Memory B cell (primary cell): ENCODE results near the gene LSS.
A peak's percentile ranks its signal among the peaks of the same experiment; 100 is the strongest.
"Not testable (repeated sequence)": the region's sequence is repeated elsewhere in the genome, so short reads cannot be mapped to it uniquely, and the experiment has no call there.

ENCODE experiments used
- ATAC-seq: fragments of 150-1000 bp; cut with Tn5 transposase; 2 replicates; pipeline ENCODE4 v1.10.0; 2021; ENCODE audit warnings: low read depth, mild to moderate bottlenecking, moderate library complexity
- DNase-seq, 2 donors: peaks; one replicate each; pipeline ENCODE4 v3.0.0; 2022; ENCODE audit warnings: low spot score in 2 of 2
- H3K27ac Mint-ChIP-seq: one replicate; pipeline ENCODE4 v1.8.0; 2022; ENCODE audit warnings: mild to moderate bottlenecking, moderate library complexity, mixed read lengths
- H3K27me3 Mint-ChIP-seq: one replicate; pipeline ENCODE4 v1.8.0; 2022; ENCODE audit warnings: mixed read lengths
- H3K36me3 Mint-ChIP-seq: one replicate; pipeline ENCODE4 v1.8.0; 2022; ENCODE audit warnings: mild to moderate bottlenecking, mixed read lengths
- H3K4me1 Mint-ChIP-seq: one replicate; pipeline ENCODE4 v1.8.0; 2022; ENCODE audit warnings: mixed read lengths
- H3K4me3 Mint-ChIP-seq: one replicate; pipeline ENCODE4 v1.8.0; 2022; ENCODE audit warnings: mild to moderate bottlenecking, moderate library complexity, mixed read lengths
- H3K9me3 Mint-ChIP-seq: one replicate; pipeline ENCODE4 v1.8.0; 2022; ENCODE audit warnings: mixed read lengths

The LSS gene

GRCh38 chr21:46208761-46209721 is 19.5 kb downstream of the LSS start:
- no peak for DNase-seq
- no peak overlapping the region for H3K27ac Mint-ChIP-seq
- H3K4me3 Mint-ChIP-seq, result no peak overlapping the region
- H3K4me1 Mint-ChIP-seq, result no peaks in the 10 kb centered on the region
- H3K27me3 Mint-ChIP-seq, result no peaks in the 10 kb centered on the region
- peaks cover 12% of the 10 kb centered on the region for H3K36me3 Mint-ChIP-seq
- no peak for ATAC-seq
- H3K9me3 Mint-ChIP-seq, result no peaks in the 10 kb centered on the region

DNA sequence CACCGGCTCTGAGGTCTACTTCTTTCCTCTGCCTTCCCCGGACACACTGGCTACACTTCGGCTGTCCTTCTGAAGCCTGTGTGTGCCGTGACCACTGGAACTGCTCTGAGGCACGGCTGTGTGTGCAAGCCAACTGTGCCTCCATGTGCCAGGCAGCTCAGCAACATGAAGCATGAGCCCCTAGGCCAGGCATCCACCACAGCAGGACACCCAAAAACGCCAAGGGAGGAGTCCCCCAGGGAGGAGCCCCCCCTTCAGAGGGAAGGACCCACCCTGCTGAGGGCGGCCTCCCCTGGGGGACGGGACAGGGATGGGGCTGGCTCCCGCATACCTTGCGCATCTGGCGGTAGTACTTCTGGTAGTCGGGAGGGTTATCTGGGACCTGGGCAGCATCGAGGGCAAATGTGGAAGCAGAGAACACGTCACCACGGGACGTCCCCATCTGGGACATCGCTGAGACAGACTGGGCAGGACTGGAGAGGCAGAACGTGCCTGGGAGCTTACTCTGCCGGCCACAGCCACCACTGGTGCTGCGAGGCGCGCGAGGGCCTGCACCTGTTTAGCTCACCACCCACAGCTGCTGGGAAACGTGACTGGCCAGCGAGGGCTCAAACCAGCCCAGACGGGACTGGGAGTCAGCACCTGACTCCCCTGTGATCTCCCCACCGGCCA is 20.5 kb downstream of the LSS start:
- no peak overlapping the region for H3K27ac Mint-ChIP-seq
- no peaks in the 10 kb centered on the region for H3K4me1 Mint-ChIP-seq
- no peaks in the 10 kb centered on the region for H3K27me3 Mint-ChIP-seq
- H3K36me3 Mint-ChIP-seq, result peaks cover 12% of the 10 kb centered on the region
- no peak overlapping the region for H3K4me3 Mint-ChIP-seq
- no peaks in the 10 kb centered on the region for H3K9me3 Mint-ChIP-seq
- no peak for ATAC-seq
- no peak for DNase-seq

GRCh38 chr21:46207006-46207919 is 21.3 kb downstream of the LSS start:
- DNase-seq (no peak), ATAC-seq (no peak)
- Mint-ChIP-seq H3K36me3 (peaks cover 14% of the 10 kb centered on the region), H3K4me3 (no peak overlapping the region), H3K9me3 (no peaks in the 10 kb centered on the region), H3K4me1 (no peaks in the 10 kb centered on the region), H3K27ac (no peak overlapping the region), H3K27me3 (no peaks in the 10 kb centered on the region)

DNA sequence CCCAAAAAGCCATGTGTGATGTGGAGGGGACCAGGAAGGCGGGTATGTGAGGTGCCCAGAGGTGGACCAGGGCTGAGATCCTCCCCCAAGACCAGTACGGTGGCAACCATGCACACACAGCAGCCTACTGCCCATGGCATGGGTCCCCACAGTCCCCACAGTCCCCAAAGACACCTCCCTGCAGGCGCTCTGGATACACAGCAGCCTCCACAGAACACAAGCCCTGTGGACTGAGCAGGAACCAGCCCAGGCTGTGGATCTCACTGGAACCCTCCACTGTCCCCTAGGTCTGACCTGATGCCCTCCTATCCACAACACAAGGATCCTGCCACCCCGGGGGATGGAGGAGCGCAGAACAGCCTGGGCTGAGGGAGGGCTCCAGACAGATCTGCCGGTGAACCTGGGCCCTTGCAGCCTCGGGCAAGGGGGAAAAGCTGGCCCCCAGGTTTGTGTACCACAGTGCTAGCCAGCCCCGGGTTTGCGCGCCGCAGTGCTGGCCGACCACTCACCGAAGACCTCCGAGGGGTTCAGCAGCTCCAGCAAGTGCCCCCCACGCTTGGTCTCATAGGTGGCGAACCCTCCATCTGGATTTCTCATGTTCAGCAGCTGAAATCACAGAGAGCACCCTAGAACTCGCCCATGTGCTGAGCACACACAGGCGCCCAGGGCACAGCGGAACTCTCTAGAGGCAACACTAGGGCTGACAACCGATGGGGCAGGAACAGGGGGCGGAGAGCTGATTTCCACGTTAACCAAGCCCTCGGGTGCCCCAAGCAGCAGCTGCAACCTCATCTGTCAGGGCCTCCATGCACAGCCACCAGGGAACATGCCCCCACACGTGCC is 22.2 kb downstream of the LSS start:
- H3K4me1 Mint-ChIP-seq, result no peaks in the 10 kb centered on the region
- no peak for ATAC-seq

DNA sequence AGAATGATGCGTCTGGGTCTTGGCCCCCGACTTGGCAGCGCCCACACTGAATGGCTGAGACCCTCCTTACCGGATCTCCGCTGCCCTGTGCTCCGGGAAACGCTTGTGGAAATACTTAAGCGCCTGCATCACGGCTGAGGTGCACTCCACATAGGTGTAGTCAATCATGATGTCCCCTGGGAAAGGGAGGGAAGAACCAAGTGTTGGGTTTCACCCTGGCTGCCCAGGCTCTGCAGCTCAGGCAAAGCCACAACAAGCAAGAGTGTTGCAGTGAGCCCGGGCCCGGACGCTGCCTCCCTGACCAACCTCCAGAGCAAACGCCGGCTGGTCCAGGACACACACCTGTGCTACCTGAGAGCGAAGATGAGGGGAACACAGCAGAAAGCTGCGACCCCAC is 22.8 kb downstream of the LSS start:
- no peak overlapping the region for H3K27ac Mint-ChIP-seq
- no peaks in the 10 kb centered on the region for H3K27me3 Mint-ChIP-seq
- H3K4me1 Mint-ChIP-seq, result no peaks in the 10 kb centered on the region
- H3K9me3 Mint-ChIP-seq, result no peaks in the 10 kb centered on the region
- no peak overlapping the region for H3K4me3 Mint-ChIP-seq
- no peak for ATAC-seq
- no peak for DNase-seq
- peaks cover 16% of the 10 kb centered on the region for H3K36me3 Mint-ChIP-seq

More for the DNA sequence above, 22.2 kb downstream of the LSS start:
- Mint-ChIP-seq H3K9me3 (no peaks in the 10 kb centered on the region), H3K4me3 (no peak overlapping the region), H3K27ac (no peak overlapping the region), H3K36me3 (peaks cover 14% of the 10 kb centered on the region), H3K27me3 (no peaks in the 10 kb centered on the region)
- no peak for DNase-seq

DNA sequence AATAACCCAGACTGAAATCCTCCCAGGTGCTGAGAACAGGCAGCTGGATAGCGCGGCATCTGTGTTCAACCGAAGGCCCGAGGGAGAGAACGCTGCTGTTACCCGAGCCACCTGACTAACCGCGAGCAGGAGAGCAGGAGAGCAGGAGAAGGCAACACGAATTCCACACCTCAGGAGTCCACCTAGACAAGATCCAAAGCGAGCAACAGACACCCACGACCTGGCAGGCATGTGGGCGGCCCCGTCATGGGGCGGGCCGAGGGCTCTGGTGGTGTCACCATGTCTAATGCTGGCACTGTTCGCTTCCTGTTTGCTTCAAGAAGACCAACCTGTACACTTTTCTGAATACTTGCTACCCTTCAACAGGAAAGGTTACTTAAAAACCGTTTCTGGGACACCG is 23.4 kb downstream of the LSS start:
- Mint-ChIP-seq H3K9me3 (no peaks in the 10 kb centered on the region), H3K4me3 (no peak overlapping the region), H3K27me3 (no peaks in the 10 kb centered on the region), H3K36me3 (peaks cover 19% of the 10 kb centered on the region), H3K4me1 (no peaks in the 10 kb centered on the region), H3K27ac (peak overlapping the region; percentile 47)
- ATAC-seq (no peak), DNase-seq (no peak)

GRCh38 chr21:46203203-46203600 is 25.4 kb downstream of the LSS start:
- no peaks in the 10 kb centered on the region for H3K4me1 Mint-ChIP-seq
- H3K27me3 Mint-ChIP-seq, result no peaks in the 10 kb centered on the region
- DNase-seq (no peak), ATAC-seq (no peak)
- no peak overlapping the region for H3K27ac Mint-ChIP-seq
- peaks cover 32% of the 10 kb centered on the region for H3K36me3 Mint-ChIP-seq
- no peaks in the 10 kb centered on the region for H3K9me3 Mint-ChIP-seq
- no peak overlapping the region for H3K4me3 Mint-ChIP-seq

DNA sequence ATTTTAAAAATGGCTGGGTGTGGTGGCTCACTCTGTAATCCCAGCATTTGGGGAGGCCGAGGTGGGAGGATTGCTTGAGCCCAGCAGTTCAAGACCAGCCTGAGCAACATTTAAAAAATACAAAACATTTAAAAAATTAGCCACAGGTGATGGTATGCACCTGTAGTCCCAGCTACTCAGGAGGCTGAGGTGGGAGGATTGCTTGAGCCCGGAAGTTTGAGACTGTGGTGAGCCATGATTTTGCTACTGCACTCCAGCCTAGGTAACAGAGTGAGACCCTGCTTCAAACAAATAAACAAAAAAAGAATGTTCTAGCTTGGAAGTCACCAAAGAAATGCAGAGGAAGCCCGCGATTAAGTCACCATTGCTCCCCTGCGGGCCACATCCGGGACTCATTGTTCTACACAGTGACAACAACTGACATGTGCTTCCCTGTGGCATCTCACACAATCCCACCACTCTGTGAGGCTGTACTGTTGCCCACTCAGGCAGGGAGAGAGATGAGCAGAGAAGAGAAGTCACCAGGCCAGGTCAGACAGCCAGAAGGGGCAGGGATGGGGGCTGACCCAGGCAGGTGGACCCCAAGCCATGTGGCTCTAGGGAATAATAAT is 25.9 kb downstream of the LSS start:
- no peaks in the 10 kb centered on the region for H3K9me3 Mint-ChIP-seq
- DNase-seq (no peak), ATAC-seq (no peak)
- no peak overlapping the region for H3K27ac Mint-ChIP-seq
- H3K27me3 Mint-ChIP-seq, result no peaks in the 10 kb centered on the region
- no peak overlapping the region for H3K4me3 Mint-ChIP-seq
- peaks cover 30% of the 10 kb centered on the region for H3K36me3 Mint-ChIP-seq
- no peaks in the 10 kb centered on the region for H3K4me1 Mint-ChIP-seq

DNA sequence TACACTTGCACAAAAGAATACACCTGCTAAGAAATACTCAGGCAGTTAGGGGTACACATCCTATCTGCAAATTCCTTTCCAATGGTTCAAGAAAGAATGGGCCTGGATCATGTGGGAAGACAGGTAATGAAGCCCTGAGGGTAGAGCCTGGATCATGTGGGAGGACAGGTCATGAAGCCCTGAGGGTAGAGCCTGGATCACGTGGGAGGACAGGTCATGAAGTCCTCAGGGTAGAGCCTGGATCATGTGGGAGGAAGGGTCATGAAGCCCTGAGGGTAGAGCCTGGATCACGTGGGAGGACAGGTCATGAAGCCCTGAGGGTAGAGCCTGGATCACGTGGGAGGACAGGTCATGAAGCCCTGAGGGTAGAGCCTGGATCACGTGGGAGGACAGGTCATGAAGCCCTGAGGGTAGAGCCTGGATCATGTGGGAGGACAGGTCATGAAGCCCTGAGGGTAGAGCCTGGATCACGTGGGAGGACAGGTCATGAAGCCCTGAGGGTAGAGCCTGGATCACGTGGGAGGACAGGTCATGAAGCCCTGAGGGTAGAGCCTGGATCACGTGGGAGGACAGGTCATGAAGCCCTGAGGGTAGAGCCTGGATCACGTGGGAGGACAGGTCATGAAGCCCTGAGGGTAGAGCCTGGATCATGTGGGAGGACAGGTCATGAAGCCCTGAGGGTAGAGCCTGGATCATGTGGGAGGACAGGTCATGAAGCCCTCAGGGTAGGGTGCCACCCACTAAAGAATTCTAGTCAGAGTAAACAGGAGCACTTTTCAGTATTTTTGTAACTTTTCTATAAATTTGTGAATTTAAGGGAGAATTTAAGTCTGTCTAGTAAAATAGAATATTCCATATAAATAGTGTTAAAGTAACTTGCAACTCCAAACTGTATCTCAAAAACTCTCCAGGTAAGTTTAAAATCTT is 27.4 kb downstream of the LSS start:
- H3K36me3 Mint-ChIP-seq, result peaks cover 36% of the 10 kb centered on the region
- H3K27ac Mint-ChIP-seq, result not testable (repeated sequence)

DNA sequence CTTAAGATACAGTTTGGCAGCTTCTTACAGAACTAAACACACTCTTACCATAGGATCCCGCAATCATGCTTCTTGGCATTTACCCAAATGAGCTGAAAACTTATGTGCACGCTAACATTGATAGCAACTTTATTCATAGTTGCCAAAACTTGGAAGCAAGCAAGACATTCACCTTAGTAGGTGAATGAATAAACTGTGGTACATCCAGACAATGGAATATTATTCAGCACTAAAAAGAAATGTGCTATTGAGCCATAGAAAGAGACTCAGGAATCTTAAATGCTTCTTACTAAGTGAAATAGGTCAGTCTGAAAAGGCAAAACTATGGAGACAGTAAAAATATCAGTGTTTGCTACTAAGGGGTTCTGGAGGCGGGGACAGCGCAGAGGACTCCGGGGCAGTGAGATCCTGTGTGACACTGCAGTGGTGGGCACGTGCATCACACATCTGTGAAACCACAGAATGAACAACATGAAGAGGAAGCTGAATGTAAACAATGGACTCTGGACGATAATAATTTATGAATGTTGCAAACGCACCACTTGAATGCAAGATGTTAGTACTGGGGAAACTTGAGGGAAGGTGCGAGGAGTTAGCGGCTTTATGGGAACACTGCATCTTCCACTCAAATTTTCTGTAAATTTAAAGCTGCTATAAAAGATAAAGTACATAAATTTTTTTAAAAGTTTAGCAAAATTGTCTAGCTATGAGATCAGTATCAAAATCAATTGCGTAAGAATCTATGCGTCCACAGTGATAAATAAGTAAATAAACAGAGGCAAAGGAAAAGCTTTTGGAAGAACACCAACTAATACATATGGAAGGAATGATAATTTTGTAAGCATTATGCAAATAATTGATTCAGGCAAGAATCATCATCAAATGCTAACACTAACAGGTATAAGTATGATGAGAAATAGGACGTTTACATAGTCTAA is 28.9 kb downstream of the LSS start:
- H3K4me1 Mint-ChIP-seq, result no peaks in the 10 kb centered on the region
- no peak for ATAC-seq
- no peak for DNase-seq
- no peaks in the 10 kb centered on the region for H3K9me3 Mint-ChIP-seq
- no peak overlapping the region for H3K27ac Mint-ChIP-seq
- no peaks in the 10 kb centered on the region for H3K27me3 Mint-ChIP-seq
- H3K4me3 Mint-ChIP-seq, result no peak overlapping the region
- H3K36me3 Mint-ChIP-seq, result peaks cover 34% of the 10 kb centered on the region

More for the DNA sequence above, 27.4 kb downstream of the LSS start:
- DNase-seq, H3K4me1 Mint-ChIP-seq, H3K9me3 Mint-ChIP-seq, H3K4me3 Mint-ChIP-seq, ATAC-seq, H3K27me3 Mint-ChIP-seq: not testable (repeated sequence)

GRCh38 chr21:46196733-46197132 is 31.8 kb downstream of the LSS start:
- Mint-ChIP-seq H3K4me3 (no peak overlapping the region), H3K27me3 (no peaks in the 10 kb centered on the region), H3K9me3 (no peaks in the 10 kb centered on the region), H3K36me3 (peaks cover 35% of the 10 kb centered on the region), H3K27ac (no peak overlapping the region), H3K4me1 (no peaks in the 10 kb centered on the region)
- DNase-seq, result no peak
- ATAC-seq, result no peak
